Fibroblast of mammary gland (primary cell): ENCODE measurements around the gene CACNA1C.

Experiments used
- DNase-seq: peaks from one replicate; pipeline ENCODE4 v3.0.0-alpha.2; 2010; ENCODE audit warnings: low read depth
- H3K4me3 ChIP-seq: 2 replicates; pipeline ENCODE4 v1.5.1; 2011; ENCODE audit warnings: low read depth, mild to moderate bottlenecking, low read length, moderate library complexity; ENCODE audit not compliant: control insufficient read depth
- TF ChIP-seq, protein P1 (sequence below): conservative IDR thresholded peaks from 2 replicates; pipeline ENCODE4 v1.5.1; 2011; ENCODE audit warnings: low read depth, low read length, inconsistent platforms; ENCODE audit not compliant: control insufficient read depth, insufficient read depth

Gene CACNA1C

DNA sequence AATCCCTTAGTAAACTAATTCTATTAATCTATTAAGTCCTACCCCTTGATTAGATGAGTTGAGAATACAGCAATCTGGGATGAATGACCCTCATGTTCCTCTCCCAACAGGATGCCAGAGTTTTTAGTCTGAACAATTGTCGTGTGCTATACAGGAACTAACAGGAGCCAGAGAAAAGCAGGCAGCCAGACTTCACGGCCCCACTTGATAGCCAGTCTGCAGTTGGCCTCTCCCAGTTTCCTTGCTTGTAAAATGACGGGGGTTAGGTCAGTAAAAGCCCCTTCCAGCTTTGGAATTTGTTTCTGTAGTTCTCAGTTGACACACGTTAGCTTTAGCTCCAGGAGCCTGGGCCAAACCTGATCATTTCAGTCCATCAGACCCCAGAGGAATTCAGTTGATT lies 475.2 kb downstream of the CACNA1C start:
- no peak for DNase-seq
- TF ChIP-seq, protein P1, sequence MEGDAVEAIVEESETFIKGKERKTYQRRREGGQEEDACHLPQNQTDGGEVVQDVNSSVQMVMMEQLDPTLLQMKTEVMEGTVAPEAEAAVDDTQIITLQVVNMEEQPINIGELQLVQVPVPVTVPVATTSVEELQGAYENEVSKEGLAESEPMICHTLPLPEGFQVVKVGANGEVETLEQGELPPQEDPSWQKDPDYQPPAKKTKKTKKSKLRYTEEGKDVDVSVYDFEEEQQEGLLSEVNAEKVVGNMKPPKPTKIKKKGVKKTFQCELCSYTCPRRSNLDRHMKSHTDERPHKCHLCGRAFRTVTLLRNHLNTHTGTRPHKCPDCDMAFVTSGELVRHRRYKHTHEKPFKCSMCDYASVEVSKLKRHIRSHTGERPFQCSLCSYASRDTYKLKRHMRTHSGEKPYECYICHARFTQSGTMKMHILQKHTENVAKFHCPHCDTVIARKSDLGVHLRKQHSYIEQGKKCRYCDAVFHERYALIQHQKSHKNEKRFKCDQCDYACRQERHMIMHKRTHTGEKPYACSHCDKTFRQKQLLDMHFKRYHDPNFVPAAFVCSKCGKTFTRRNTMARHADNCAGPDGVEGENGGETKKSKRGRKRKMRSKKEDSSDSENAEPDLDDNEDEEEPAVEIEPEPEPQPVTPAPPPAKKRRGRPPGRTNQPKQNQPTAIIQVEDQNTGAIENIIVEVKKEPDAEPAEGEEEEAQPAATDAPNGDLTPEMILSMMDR = no peak
- H3K4me3 ChIP-seq = no peak overlapping the region

DNA sequence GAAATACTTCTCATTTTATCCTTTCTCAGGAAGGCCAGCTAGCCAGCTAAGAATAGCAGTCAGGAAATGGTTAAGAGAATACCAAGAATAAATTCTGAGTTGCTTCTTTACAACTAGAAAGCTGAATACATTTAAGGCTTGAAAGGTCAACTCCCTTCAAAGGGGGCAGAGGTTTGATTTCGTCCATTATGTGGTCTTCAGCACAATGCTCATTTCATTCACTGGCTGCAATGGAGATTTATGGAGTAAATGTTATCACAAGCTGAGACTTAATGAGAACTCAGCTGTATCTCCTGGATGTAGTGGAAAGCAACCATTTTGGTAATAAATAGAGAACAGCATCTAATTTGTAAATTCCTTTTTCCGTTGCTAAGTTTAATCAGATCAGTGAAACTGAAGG lies 477.0 kb downstream of the CACNA1C start:
- TF ChIP-seq, protein P1 = no peak
- no peak overlapping the region for H3K4me3 ChIP-seq
- DNase-seq = no peak

DNA sequence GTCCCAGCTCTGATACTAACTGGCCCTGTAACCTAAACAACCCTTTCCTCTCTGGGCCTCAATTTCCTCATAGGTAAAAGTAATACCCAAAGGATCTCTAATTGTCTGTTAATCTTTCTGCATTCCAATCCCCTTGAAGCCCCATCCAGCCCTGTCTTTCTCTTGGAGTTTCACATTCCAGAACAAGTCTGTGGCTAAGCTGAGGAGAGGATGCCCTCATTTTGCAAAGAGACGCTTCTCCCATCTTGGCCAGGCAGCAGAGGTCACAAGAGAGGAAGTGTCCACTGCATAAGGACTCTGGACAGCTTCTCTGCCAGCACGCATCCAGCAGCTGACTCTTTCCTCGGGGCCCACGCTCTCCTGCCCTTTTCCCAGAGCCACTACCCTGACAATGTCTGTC lies 478.6 kb downstream of the CACNA1C start:
- TF ChIP-seq, protein P1 = no peak
- H3K4me3 ChIP-seq = no peak overlapping the region
- DNase-seq = no peak

DNA sequence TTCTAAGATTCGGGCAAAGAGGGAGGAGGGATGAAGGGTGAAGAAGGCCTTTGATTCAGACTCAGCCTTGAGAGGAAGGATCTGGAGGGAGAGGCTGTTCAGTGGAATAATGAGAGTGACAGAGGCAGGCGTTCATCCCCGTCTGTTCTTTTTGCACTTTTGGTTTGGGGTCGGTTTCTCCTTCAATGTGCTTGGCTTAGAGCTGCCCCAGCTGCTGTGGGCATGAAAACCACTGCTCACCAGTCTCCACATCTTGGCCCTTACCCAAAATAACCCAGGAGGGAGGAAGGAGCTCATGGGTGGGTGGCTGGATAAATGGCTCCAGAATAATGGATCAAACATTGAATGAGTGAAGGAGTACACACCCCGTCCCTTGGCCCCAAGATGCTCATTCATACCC lies 480.2 kb downstream of the CACNA1C start:
- TF ChIP-seq, protein P1 = no peak
- H3K4me3 ChIP-seq = no peak overlapping the region
- DNase-seq = no peak

DNA sequence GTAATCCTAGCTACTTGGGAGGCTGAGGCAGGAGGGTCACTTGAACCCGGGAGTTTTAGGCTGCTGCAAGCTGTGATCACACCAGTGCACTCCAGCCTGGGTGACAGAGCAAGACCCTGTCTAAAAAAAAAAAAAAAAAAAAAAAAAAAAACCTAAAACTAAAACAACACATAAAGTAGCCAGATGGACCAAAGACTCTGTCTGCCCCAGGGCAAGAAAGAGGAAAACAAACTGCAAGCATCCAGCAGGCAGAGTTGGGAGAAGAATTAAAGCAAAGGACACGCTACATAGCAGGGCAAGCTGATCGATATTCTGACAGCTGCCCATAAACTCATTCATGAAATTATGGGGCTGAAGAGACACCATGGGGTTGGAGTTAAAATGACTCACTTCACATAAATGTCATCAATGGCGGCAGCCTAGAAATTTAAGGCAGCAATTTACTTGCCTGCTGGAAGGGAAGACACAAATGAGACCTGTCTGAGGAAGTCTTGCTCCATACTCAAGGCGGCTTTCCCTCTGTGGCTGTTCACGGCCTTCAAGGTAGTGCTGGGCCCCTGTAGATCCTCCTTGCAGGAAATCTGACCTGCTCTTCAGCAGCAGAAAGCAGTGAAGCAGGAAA lies 482.9 kb downstream of the CACNA1C start:
- peak; percentile 3 for DNase-seq
- TF ChIP-seq, protein P1 = no peak
- H3K4me3 ChIP-seq = no peak overlapping the region

DNA sequence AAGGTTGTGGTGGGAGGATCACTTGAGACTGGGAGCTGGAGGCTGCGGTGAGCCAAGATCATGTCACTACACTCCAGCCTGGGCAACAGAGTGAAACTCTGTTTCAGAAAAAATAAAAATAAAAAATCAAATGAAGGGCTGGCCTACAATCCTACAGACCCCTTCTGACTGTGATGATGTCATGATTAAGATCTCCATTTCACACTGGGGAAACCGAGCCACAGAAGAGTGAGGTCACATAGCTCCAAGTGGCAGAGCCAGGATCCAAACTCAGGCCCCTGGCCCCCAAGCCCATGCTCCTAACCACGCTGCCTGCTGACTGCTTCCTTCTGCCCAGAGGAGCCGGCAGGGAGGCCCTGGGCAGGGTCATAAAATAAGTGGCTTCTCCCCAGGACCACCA lies 483.9 kb downstream of the CACNA1C start:
- TF ChIP-seq, protein P1 = no peak
- no peak for DNase-seq
- no peak overlapping the region for H3K4me3 ChIP-seq
